ENCODE data around the gene PCSK6. TPM values are rescaled to one million over a fixed set of nuclear protein-coding genes. Genes with fewer than 3 reads are reported as not detected.
A peak's percentile ranks its signal among the peaks of the same experiment; 100 is the strongest.

PCSK6 gene
- total RNA-seq, 1 donor from 2014 or later: 1.8 TPM

GRCh38 chr15:101277943-101278564, 211.5 kb downstream of the PCSK6 start:
- peaks cover 6% of the 10 kb centered on the region for H3K4me1 Mint-ChIP-seq (ENCODE audit: low read depth)
- no peaks in the 10 kb centered on the region for H3K9me3 Mint-ChIP-seq (ENCODE audit: low read depth)
- peak overlapping the region; percentile 93 for H3K4me3 Mint-ChIP-seq (ENCODE audit: low read depth)
- H3K27ac Mint-ChIP-seq: peak overlapping the region; percentile 94
- H3K27me3 Mint-ChIP-seq: no peaks in the 10 kb centered on the region
- peaks cover 18% of the 10 kb centered on the region for H3K36me3 Mint-ChIP-seq (ENCODE audit: insufficient read depth)
- DNase-seq (ENCODE audit: low spot score, unreplicated experiment): no peak
- TF ChIP-seq CTCF (IDR thresholded peaks at IDR 0.05; ENCODE audit: unreplicated experiment): no peak

GRCh38 chr15:101277038-101277822, 212.3 kb downstream of the PCSK6 start, which contains the start of gene SELENOS:
Gene SELENOS (minus strand): TSS chr15:101277485. CDS start chr15:101277417, 68 bp downstream.
- no peaks in the 10 kb centered on the region for H3K27me3 Mint-ChIP-seq
- peak; percentile 84 for DNase-seq (ENCODE audit: low spot score, unreplicated experiment)
- no peaks in the 10 kb centered on the region for H3K9me3 Mint-ChIP-seq (ENCODE audit: low read depth)
- H3K27ac Mint-ChIP-seq: peak within 1 kb of the TSS; percentile 95
- no peak for TF ChIP-seq CTCF (IDR thresholded peaks at IDR 0.05; ENCODE audit: unreplicated experiment)
- peak within 1 kb of the TSS; percentile 93 for H3K4me3 Mint-ChIP-seq (ENCODE audit: low read depth)
- peaks cover 6% of the 10 kb centered on the region for H3K4me1 Mint-ChIP-seq (ENCODE audit: low read depth)
- peaks cover 25% of the 10 kb centered on the region for H3K36me3 Mint-ChIP-seq (ENCODE audit: insufficient read depth)

- no peak for DNase-seq (ENCODE audit: low spot score, unreplicated experiment)
- H3K4me1 Mint-ChIP-seq (ENCODE audit: low read depth): peaks cover 6% of the 10 kb centered on the region
- peak overlapping the region; percentile 93 for H3K4me3 Mint-ChIP-seq (ENCODE audit: low read depth)
- peak; percentile 57 for TF ChIP-seq CTCF (IDR thresholded peaks at IDR 0.05; ENCODE audit: unreplicated experiment)
- H3K27ac Mint-ChIP-seq: peak overlapping the region; percentile 95
- no peaks in the 10 kb centered on the region for H3K27me3 Mint-ChIP-seq
- no peaks in the 10 kb centered on the region for H3K9me3 Mint-ChIP-seq (ENCODE audit: low read depth)
- peaks cover 24% of the 10 kb centered on the region for H3K36me3 Mint-ChIP-seq (ENCODE audit: insufficient read depth)
These were observed 212.9 kb downstream of the PCSK6 start for GRCh38 chr15:101276501-101277037.

- no peaks in the 10 kb centered on the region for H3K9me3 Mint-ChIP-seq (ENCODE audit: low read depth)
- peaks cover 27% of the 10 kb centered on the region for H3K36me3 Mint-ChIP-seq (ENCODE audit: insufficient read depth)
- no peak overlapping the region for H3K4me3 Mint-ChIP-seq (ENCODE audit: low read depth)
- TF ChIP-seq CTCF (IDR thresholded peaks at IDR 0.05; ENCODE audit: unreplicated experiment): no peak
- no peak for DNase-seq (ENCODE audit: low spot score, unreplicated experiment)
- peaks cover 6% of the 10 kb centered on the region for H3K4me1 Mint-ChIP-seq (ENCODE audit: low read depth)
- H3K27ac Mint-ChIP-seq: no peak overlapping the region
- H3K27me3 Mint-ChIP-seq: no peaks in the 10 kb centered on the region
These were observed 214.5 kb downstream of the PCSK6 start for GRCh38 chr15:101275018-101275417.

GRCh38 chr15:101273534-101273933, 216.0 kb downstream of the PCSK6 start:
- DNase-seq (ENCODE audit: low spot score, unreplicated experiment): no peak
- no peak overlapping the region for H3K27ac Mint-ChIP-seq
- H3K36me3 Mint-ChIP-seq (ENCODE audit: insufficient read depth): peaks cover 32% of the 10 kb centered on the region
- no peak for TF ChIP-seq CTCF (IDR thresholded peaks at IDR 0.05; ENCODE audit: unreplicated experiment)
- H3K4me3 Mint-ChIP-seq (ENCODE audit: low read depth): no peak overlapping the region
- H3K27me3 Mint-ChIP-seq: no peaks in the 10 kb centered on the region
- H3K4me1 Mint-ChIP-seq (ENCODE audit: low read depth): peaks cover 6% of the 10 kb centered on the region
- H3K9me3 Mint-ChIP-seq (ENCODE audit: low read depth): no peaks in the 10 kb centered on the region

All from progenitor cell of endocrine pancreas (in vitro differentiated cells).